Calu3 (cell line): ENCODE data around the gene TLN1. TPM values are rescaled to one million over a fixed set of nuclear protein-coding genes. Genes with fewer than 3 reads are reported as not detected.

Experiments used
- BruUV-seq: library from RNA; stranded (reverse); fragments of 400-500 nt; replicated peaks from 2 replicates; lab custom pipeline; 2021; lab: Mats Ljungman, UMichigan
- CTCF ChIA-PET: fragments of 300-600 bp; sonication (Branson Sonifier 250); formaldehyde crosslinking; loops from one replicate; lab custom pipeline; 2022; ENCODE audit warnings: antibody characterized with exemption; lab: Charles Lee
- DNase-seq: peaks from one replicate; pipeline ENCODE4 v3.0.0; 2022
- H3K27ac Mint-ChIP-seq: one replicate; pipeline ENCODE4 v1.8.0; 2022; ENCODE audit warnings: mixed read lengths; ENCODE audit not compliant: unreplicated experiment
- H3K27me3 Mint-ChIP-seq: one replicate; pipeline ENCODE4 v1.8.0; 2022; ENCODE audit warnings: mixed read lengths; ENCODE audit not compliant: unreplicated experiment
- H3K36me3 Mint-ChIP-seq: one replicate; pipeline ENCODE4 v1.8.0; 2022; ENCODE audit warnings: mild to moderate bottlenecking, moderate library complexity, mixed read lengths; ENCODE audit not compliant: insufficient read depth, unreplicated experiment
- H3K4me1 Mint-ChIP-seq: one replicate; pipeline ENCODE4 v1.8.0; 2022; ENCODE audit warnings: mild to moderate bottlenecking, low read depth, mixed read lengths; ENCODE audit not compliant: unreplicated experiment
- H3K4me3 Mint-ChIP-seq: one replicate; pipeline ENCODE4 v1.8.0; 2022; ENCODE audit warnings: mild to moderate bottlenecking, low read depth, moderate library complexity, mixed read lengths; ENCODE audit not compliant: unreplicated experiment
- H3K9me3 Mint-ChIP-seq: one replicate; pipeline ENCODE4 v1.8.0; 2022; ENCODE audit warnings: low read depth, mixed read lengths; ENCODE audit not compliant: unreplicated experiment
- CTCF ChIP-seq: fragments of 200-600 bp; IDR thresholded peaks from one replicate; pipeline ENCODE4 v1.8.0; 2022; ENCODE audit warnings: antibody characterized with exemption; ENCODE audit not compliant: unreplicated experiment
- intact Hi-C: fragments of 100-400 bp; cut with micrococcal nuclease; formaldehyde crosslinking; loops from one replicate; pipeline ENCODE4 v1.10.0; 2022; ENCODE audit not compliant: unreplicated experiment
- total RNA-seq: library from RNA; stranded (reverse); gene quantifications from 2 replicates; pipeline ENCODE4 v1.2.3, GENCODE V29; 2022

TLN1 gene
- total RNA-seq, 1 experiment from 2014 or later: 98.7 TPM

GRCh38 chr9:35664531-35665470, 67.2 kb downstream of the TLN1 start, which contains the start of gene ARHGEF39:
ARHGEF39 (minus strand) TSS chr9:35665195; CDS start chr9:35665169, 26 bp downstream.
- H3K4me3 Mint-ChIP-seq: peak within 1 kb of the TSS; percentile 81
- peaks cover 3% of the 10 kb centered on the region for H3K9me3 Mint-ChIP-seq
- intact Hi-C loops: loop anchor here (5.0 to 10.0 kb wide), 2 partner anchors 32 to 70 kb away; partner anchors contain the start of genes CREB3 and TLN1
- DNase-seq: peak; percentile 84
- peaks cover 20% of the 10 kb centered on the region for H3K36me3 Mint-ChIP-seq
- CTCF ChIA-PET: interaction anchor here (0.6 to 1.9 kb wide), 10 partner anchors 8 to 280 kb away, joined by 3 to 6 read pairs (median 4); partner anchors contain the start of genes CA9, CREB3, TLN1 and TPM2
- no peak for TF ChIP-seq CTCF
- BruUV-seq: TSS peak; percentile 36
- H3K27ac Mint-ChIP-seq: peak within 1 kb of the TSS; percentile 20
- peaks cover 47% of the 10 kb centered on the region for H3K4me1 Mint-ChIP-seq
- H3K27me3 Mint-ChIP-seq: no peaks in the 10 kb centered on the region

GRCh38 chr9:35662437-35662836, 69.6 kb downstream of the TLN1 start:
- CTCF ChIA-PET: interaction anchor here (1.8 to 2.1 kb wide), 2 partner anchors 16 to 34 kb away, joined by 4 to 10 read pairs; no protein-coding TSS in a partner anchor
- DNase-seq: no peak
- Mint-ChIP-seq H3K27ac (peak overlapping the region; percentile 21), H3K9me3 (peaks cover 2% of the 10 kb centered on the region), H3K4me3 (no peak overlapping the region), H3K36me3 (peaks cover 42% of the 10 kb centered on the region), H3K4me1 (peaks cover 33% of the 10 kb centered on the region), H3K27me3 (no peaks in the 10 kb centered on the region)
- no peak for TF ChIP-seq CTCF
- intact Hi-C loops: loop anchor here (5.0 to 10.0 kb wide), 2 partner anchors 35 to 72 kb away; partner anchors contain the start of genes CREB3 and TLN1
- no TSS peak for BruUV-seq

GRCh38 chr9:35661756-35662350, 70.1 kb downstream of the TLN1 start:
- no peak for TF ChIP-seq CTCF
- BruUV-seq: no TSS peak
- Mint-ChIP-seq H3K27ac (peak overlapping the region; percentile 21), H3K27me3 (no peaks in the 10 kb centered on the region), H3K4me1 (peaks cover 29% of the 10 kb centered on the region), H3K9me3 (no peaks in the 10 kb centered on the region), H3K4me3 (no peak overlapping the region), H3K36me3 (peaks cover 47% of the 10 kb centered on the region)
- no peak for DNase-seq
- CTCF ChIA-PET: interaction anchor here (0.5 to 2.1 kb wide), 6 partner anchors 15 to 74 kb away, joined by 3 to 10 read pairs (median 4); partner anchors contain the start of genes CREB3, TLN1 and TPM2
- intact Hi-C loops: loop anchor here (5.0 to 10.0 kb wide), 2 partner anchors 35 to 73 kb away; partner anchors contain the start of genes CREB3 and TLN1

- DNase-seq: no peak
- no peak overlapping the region for H3K4me3 Mint-ChIP-seq
- H3K9me3 Mint-ChIP-seq: no peaks in the 10 kb centered on the region
- peaks cover 29% of the 10 kb centered on the region for H3K4me1 Mint-ChIP-seq
- no TSS peak for BruUV-seq
- no peaks in the 10 kb centered on the region for H3K27me3 Mint-ChIP-seq
- CTCF ChIA-PET: interaction anchor here (0.5 to 2.1 kb wide), 6 partner anchors 14 to 75 kb away, joined by 3 to 10 read pairs (median 4); partner anchors contain the start of genes CREB3, TLN1 and TPM2
- H3K27ac Mint-ChIP-seq: no peak overlapping the region
- TF ChIP-seq CTCF: no peak
- peaks cover 47% of the 10 kb centered on the region for H3K36me3 Mint-ChIP-seq
- intact Hi-C loops: loop anchor here (5.0 to 10.0 kb wide), 2 partner anchors 36 to 74 kb away; partner anchors contain the start of genes CREB3 and TLN1
Measured at GRCh38 chr9:35660966-35661415, 71.0 kb downstream of the TLN1 start.
